MM.1S (cell line): ENCODE results near the gene RIPPLY3.
"Not testable (repeated sequence)": the region's sequence is repeated elsewhere in the genome, so short reads cannot be mapped to it uniquely, and the experiment has no call there.

Experiments
- CTCF ChIP-seq: fragments of 300-600 bp; sonication (generic); IDR thresholded peaks from 2 replicates; pipeline ENCODE4 v1.5.1; 2016; ENCODE audit warnings: antibody characterized with exemption, low read length, mixed read lengths
- EZH2phosphoT487 ChIP-seq: fragments of 300-600 bp; sonication (generic); IDR thresholded peaks from 2 replicates; pipeline ENCODE4 v1.6.1; 2018; ENCODE audit warnings: antibody characterized with exemption, low read length

GRCh38 chr21:37002851-37003250 lies 3.7 kb upstream of the RIPPLY3 start:
- TF ChIP-seq CTCF, EZH2phosphoT487: not testable (repeated sequence)
